ENCODE data around the gene PTPRR. TPM values are rescaled to one million over a fixed set of nuclear protein-coding genes. Genes with fewer than 3 reads are reported as not detected.

Gene PTPRR
- total and polyA plus RNA-seq, 4 donors: 0.02 to 0.08 TPM; not detected in 2

GRCh38 chr12:70772836-70773235 lies 147.7 kb downstream of the PTPRR start:
- no peak for DNase-seq (ENCODE audit: low spot score)
- no peak overlapping the region for H3K27ac ChIP-seq (ENCODE audit: low read depth in 1 of 2, low read length in 2 of 2)
- no peaks in the 10 kb centered on the region for H3K36me3 ChIP-seq (ENCODE audit: control insufficient read depth in 4 of 4, insufficient read depth in 3 of 4, low read depth in 1 of 4, low read length in 3 of 4)
- no peak overlapping the region for H3K9ac ChIP-seq (ENCODE audit: low read depth in 1 of 2, low read length in 2 of 2)
- H3K9me3 ChIP-seq (ENCODE audit: control insufficient read depth in 4 of 4, low read length in 3 of 4): no peaks in the 10 kb centered on the region
- H3K4me1 ChIP-seq (ENCODE audit: control insufficient read depth in 4 of 4, insufficient read depth in 4 of 4, low read length in 3 of 4): no peaks in the 10 kb centered on the region
- TF ChIP-seq ATF3 (IDR thresholded peaks at IDR 0.05) (no peak), CTCF (IDR thresholded peaks at IDR 0.05; ENCODE audit: low read depth, low read length, missing input control) (no peak), ZBTB33 (IDR thresholded peaks at IDR 0.05) (no peak), SP1 (IDR thresholded peaks at IDR 0.05) (no peak), GABPA (IDR thresholded peaks at IDR 0.05 in 1 of 2, conservative IDR thresholded peaks at IDR 0.05 in 1 of 2) (no peak), YY1 (IDR thresholded peaks at IDR 0.05) (no peak), TAF1 (conservative IDR thresholded peaks at IDR 0.05) (no peak), FOXA1 (IDR thresholded peaks at IDR 0.05) (no peak), HNF4A (conservative IDR thresholded peaks at IDR 0.05) (no peak), RAD21 (IDR thresholded peaks at IDR 0.05) (no peak), FOXA2 (IDR thresholded peaks at IDR 0.05) (no peak), REST (IDR thresholded peaks at IDR 0.05) (no peak)
- no peak overlapping the region for H3K4me3 ChIP-seq (ENCODE audit: low read depth in 1 of 3, low read length in 3 of 3)
- no peaks in the 10 kb centered on the region for H3K27me3 ChIP-seq (ENCODE audit: control insufficient read depth in 4 of 4, insufficient read depth in 4 of 4, low read length in 3 of 4)
- 67% methylated on average over 1 of the region's 1 CpG for WGBS

- Histone ChIP-seq H3K9ac (ENCODE audit: low read depth in 1 of 2, low read length in 2 of 2) (no peak overlapping the region), H3K36me3 (ENCODE audit: control insufficient read depth in 4 of 4, insufficient read depth in 3 of 4, low read depth in 1 of 4, low read length in 3 of 4) (no peaks in the 10 kb centered on the region), H3K9me3 (ENCODE audit: control insufficient read depth in 4 of 4, low read length in 3 of 4) (no peaks in the 10 kb centered on the region), H3K27ac (ENCODE audit: low read depth in 1 of 2, low read length in 2 of 2) (no peak overlapping the region), H3K4me1 (ENCODE audit: control insufficient read depth in 4 of 4, insufficient read depth in 4 of 4, low read length in 3 of 4) (no peaks in the 10 kb centered on the region), H3K27me3 (ENCODE audit: control insufficient read depth in 4 of 4, insufficient read depth in 4 of 4, low read length in 3 of 4) (no peaks in the 10 kb centered on the region), H3K4me3 (ENCODE audit: low read depth in 1 of 3, low read length in 3 of 3) (no peak overlapping the region)
- no peak for DNase-seq (ENCODE audit: low spot score)
- TF ChIP-seq RAD21 (IDR thresholded peaks at IDR 0.05) (no peak), REST (IDR thresholded peaks at IDR 0.05) (no peak)
Measured at GRCh38 chr12:70771581-70771980, 149.0 kb downstream of the PTPRR start.

Measured in liver (tissue), 9 donors.